ENCODE measurements around the gene COG5. TPM values are rescaled to one million over a fixed set of nuclear protein-coding genes. Genes with fewer than 3 reads are reported as not detected.

The COG5 gene
- total RNA-seq, 1 experiment from 2014 or later: 29.1 TPM

- Histone ChIP-seq H3K9me3 (ENCODE audit: control insufficient read depth, insufficient read depth, low read depth, low read length) (no peaks in the 10 kb centered on the region), H3K4me3 (ENCODE audit: low read depth in 2 of 2, low read length in 2 of 2) (no peak overlapping the region), H3K36me3 (ENCODE audit: control insufficient read depth, insufficient read depth, low read length) (no peaks in the 10 kb centered on the region), H3K4me1 (ENCODE audit: control insufficient read depth, insufficient read depth, low read length) (no peaks in the 10 kb centered on the region), H3K27ac (ENCODE audit: low read length) (no peak overlapping the region), H3K27me3 (ENCODE audit: control insufficient read depth, insufficient read depth, low read length) (no peaks in the 10 kb centered on the region)
- intact Hi-C loops (cut with micrococcal nuclease; ENCODE audit: unreplicated experiment) (no loop called here), in situ Hi-C loops (cut with HindIII; ENCODE audit: low pct_unique_long_range_greater_than_20kb, low sequenced_read_pairs) (no loop called here)
- POLR2A ChIA-PET: no interaction called here
- ATAC-seq (no peak), DNase-seq (ENCODE audit: low read depth, low spot score) (no peak)
- CTCF ChIA-PET: no interaction called here
- TF ChIP-seq CTCF (IDR thresholded peaks at IDR 0.05) (no peak), SIN3A (IDR thresholded peaks at IDR 0.05; ENCODE audit: borderline replicate concordance, insufficient read depth, low read depth, low read length) (no peak), TCF7L2 (IDR thresholded peaks at IDR 0.05; ENCODE audit: low read depth, low read length) (no peak), REST (IDR thresholded peaks at IDR 0.05; ENCODE audit: insufficient read depth in 1 of 2, low read depth in 2 of 2, low read length in 1 of 2) (no peak), POLR2AphosphoS5 (IDR thresholded peaks at IDR 0.05; ENCODE audit: low read depth, low read length) (no peak)
- no TSS peak for BruUV-seq (replicated peaks)
These were observed 95.7 kb downstream of the COG5 start for GRCh38 chr7:107467972-107468371.

- Histone ChIP-seq H3K4me1 (ENCODE audit: control insufficient read depth, insufficient read depth, low read length) (no peaks in the 10 kb centered on the region), H3K36me3 (ENCODE audit: control insufficient read depth, insufficient read depth, low read length) (no peaks in the 10 kb centered on the region), H3K4me3 (ENCODE audit: low read depth in 2 of 2, low read length in 2 of 2) (no peak overlapping the region), H3K9me3 (ENCODE audit: control insufficient read depth, insufficient read depth, low read depth, low read length) (no peaks in the 10 kb centered on the region), H3K27ac (ENCODE audit: low read length) (no peak overlapping the region), H3K27me3 (ENCODE audit: control insufficient read depth, insufficient read depth, low read length) (no peaks in the 10 kb centered on the region)
- CTCF ChIA-PET: no interaction called here
- intact Hi-C loops (cut with micrococcal nuclease; ENCODE audit: unreplicated experiment) (loop anchor here (5.0 kb wide), 2 partner anchors 38 to 413 kb away; no protein-coding TSS in a partner anchor), in situ Hi-C loops (cut with HindIII; ENCODE audit: low pct_unique_long_range_greater_than_20kb, low sequenced_read_pairs) (no loop called here)
- BruUV-seq (replicated peaks): no TSS peak
- DNase-seq (ENCODE audit: low read depth, low spot score): no peak
- no peak for TF ChIP-seq CTCF (IDR thresholded peaks at IDR 0.05)
- POLR2A ChIA-PET: no interaction called here
- ATAC-seq: 0 out of 2 replicates have a peak, but pooled peaks have one; percentile 39
These were observed 99.0 kb downstream of the COG5 start for GRCh38 chr7:107464666-107465226.
